ENCODE results near the gene ZGPAT. TPM values are rescaled to one million over a fixed set of nuclear protein-coding genes. Genes with fewer than 3 reads are reported as not detected.

ZGPAT gene
- total and polyA plus RNA-seq, 10 of the 15 experiments (the other 5 are each of a cell fraction or from before 2014, with no cell fraction given) = 0.58 to 52.9 (median 18.0) TPM

DNA sequence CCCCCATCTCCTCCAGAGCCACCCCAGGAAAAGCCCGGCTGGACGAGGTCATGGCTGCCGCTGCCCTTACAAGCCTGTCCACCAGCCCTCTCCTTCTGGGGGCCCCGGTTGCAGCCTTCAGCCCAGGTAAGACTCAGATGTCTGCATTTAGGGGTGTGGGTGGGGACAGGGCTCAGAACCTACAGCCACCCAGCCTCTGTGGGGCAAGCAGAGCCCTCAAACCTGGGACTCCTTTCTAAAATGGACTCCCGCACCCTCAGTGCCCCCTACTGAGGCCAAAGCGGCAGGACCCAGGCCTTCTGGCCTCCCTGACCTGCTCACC is 33.5 kb downstream of the ZGPAT start:
- peak overlapping the region; percentile 90 for H3K4me2 ChIP-seq (ENCODE audit: control insufficient read depth, insufficient read depth)
- CTCF ChIA-PET = interaction anchor here (1.4 to 1.5 kb wide), 3 partner anchors 25 to 45 kb away, joined by 4 to 6 read pairs (median 5); no protein-coding TSS in a partner anchor
- no peak for TF ChIP-seq LARP7 (IDR thresholded peaks at IDR 0.05)
- no peak for TF ChIP-seq KAT2A (conservative IDR thresholded peaks at IDR 0.05; ENCODE audit: control insufficient read depth, low read depth, low read length)
- no peak for TF ChIP-seq RBBP5 (conservative IDR thresholded peaks at IDR 0.05)
- no peak for TF ChIP-seq TARDBP (IDR thresholded peaks at IDR 0.05; ENCODE audit: borderline replicate concordance)
- no peak for TF ChIP-seq CHD1 (IDR thresholded peaks at IDR 0.05; ENCODE audit: low read depth, low read length)
- TF ChIP-seq ATF7 (IDR thresholded peaks at IDR 0.05; ENCODE audit: low read depth) = no peak
- DNase-seq (ENCODE audit: low read depth, low spot score) = no peak
- no peak overlapping the region for H2AFZ ChIP-seq (ENCODE audit: control insufficient read depth, low read depth, low read length)
- peaks cover 0 to 4% of the 10 kb centered on the region in 2 experiments; a peak in 2 of 4 replicates for H3K36me3 ChIP-seq (ENCODE audit: control insufficient read depth in 2 of 2, insufficient read depth in 2 of 2, low read length in 1 of 2)
- no peak overlapping the region for H3K27ac ChIP-seq (ENCODE audit: control insufficient read depth, insufficient read depth)
- intact Hi-C loops (cut with micrococcal nuclease; ENCODE audit: unreplicated experiment) (no loop called here), in situ Hi-C loops (cut with MboI) (no loop called here)
- WGBS (ENCODE audit: insufficient coverage, insufficient replicate concordance, low lambda C conversion rate, missing lambda C conversion rate) = 51% methylated on average over 3 of the region's 6 CpGs
- BruUV-seq (replicated peaks) = no TSS peak
- H3K4me1 ChIP-seq (ENCODE audit: control insufficient read depth, insufficient read depth, low read length) = peaks cover 27% of the 10 kb centered on the region
- no peak for ATAC-seq
- no peak overlapping the region for H3K4me3 ChIP-seq
- H3K9ac ChIP-seq (ENCODE audit: control insufficient read depth, insufficient read depth, low read length) = peak overlapping the region; percentile 77; the same call in 1 of the 2 replicates
- SMC1A ChIA-PET (ENCODE audit: uncharacterized antibody, unreplicated experiment) = interaction anchor here (1.2 to 1.7 kb wide), 2 partner anchors 34 to 39 kb away, joined by 5 to 6 read pairs; partner anchors contain the start of genes ARFRP1 and ZGPAT
- POLR2A ChIA-PET = interaction anchor here (0.5 to 1.0 kb wide), 2 partner anchors 14 to 220 kb away, joined by 3 read pairs; no protein-coding TSS in a partner anchor
- no peaks in the 10 kb centered on the region for H3K9me3 ChIP-seq (replicated peaks; ENCODE audit: control insufficient read depth, insufficient read depth, low read length)
- RAD21 ChIA-PET (ENCODE audit: unreplicated experiment) = interaction anchor here (1.6 kb wide), 1 partner anchor 34 kb away, joined by 6 read pairs; the partner anchor contains the start of genes ARFRP1 and ZGPAT
- H4K20me1 ChIP-seq (ENCODE audit: control insufficient read depth, insufficient read depth) = no peaks in the 10 kb centered on the region
- H3K79me2 ChIP-seq (ENCODE audit: control insufficient read depth, insufficient read depth, low read length) = peaks cover 17% of the 10 kb centered on the region
- no peak for FAIRE-seq
- H3K27me3 ChIP-seq (replicated peaks in 1 of 2; ENCODE audit: control insufficient read depth in 2 of 2, insufficient read depth in 2 of 2, low read length in 1 of 2) = no peaks in the 10 kb centered on the region

DNA sequence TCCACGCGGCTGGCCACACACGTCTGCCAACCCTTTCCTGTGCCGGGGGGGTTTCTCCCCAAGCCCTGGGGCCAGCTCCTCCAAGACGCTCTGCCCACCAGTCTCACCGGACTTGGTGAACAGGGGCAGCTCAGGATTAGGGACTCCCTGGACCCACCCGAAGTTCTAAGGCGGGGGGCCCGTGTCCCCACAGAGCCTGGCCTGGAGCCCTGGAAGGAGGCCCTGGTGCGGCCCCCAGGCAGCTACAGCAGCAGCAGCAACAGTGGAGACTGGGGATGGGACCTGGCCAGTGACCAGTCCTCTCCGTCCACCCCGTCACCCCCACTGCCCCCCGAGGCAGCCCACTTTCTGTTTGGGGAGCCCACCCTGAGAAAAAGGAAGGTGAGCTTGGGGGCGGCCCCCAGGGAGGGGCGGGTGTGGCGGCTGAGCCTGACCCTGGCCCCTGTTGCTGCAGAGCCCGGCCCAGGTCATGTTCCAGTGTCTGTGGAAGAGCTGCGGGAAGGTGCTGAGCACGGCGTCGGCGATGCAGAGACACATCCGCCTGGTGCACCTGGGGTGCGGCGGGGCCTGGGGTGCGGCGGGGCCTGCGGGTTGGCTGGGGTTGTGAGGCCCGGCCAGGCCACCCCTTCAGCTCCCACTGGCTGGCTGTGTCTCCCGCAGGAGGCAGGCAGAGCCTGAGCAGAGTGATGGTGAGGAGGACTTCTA is 34.0 kb downstream of the ZGPAT start:
- 97% methylated on average over 21 of the region's 30 CpGs for WGBS (ENCODE audit: insufficient coverage, insufficient replicate concordance, low lambda C conversion rate, missing lambda C conversion rate)
- Histone ChIP-seq H3K79me2 (ENCODE audit: control insufficient read depth, insufficient read depth, low read length) (peaks cover 15% of the 10 kb centered on the region), H3K4me1 (ENCODE audit: control insufficient read depth, insufficient read depth, low read length) (peaks cover 21% of the 10 kb centered on the region), H3K27ac (ENCODE audit: control insufficient read depth, insufficient read depth) (no peak overlapping the region), H3K4me2 (ENCODE audit: control insufficient read depth, insufficient read depth) (peak overlapping the region; percentile 90; the same call in 1 of the 2 replicates), H3K4me3 (no peak overlapping the region), H2AFZ (ENCODE audit: control insufficient read depth, low read depth, low read length) (no peak overlapping the region), H3K9ac (ENCODE audit: control insufficient read depth, insufficient read depth, low read length) (no peak overlapping the region), H3K27me3 (replicated peaks in 1 of 2; ENCODE audit: control insufficient read depth in 2 of 2, insufficient read depth in 2 of 2, low read length in 1 of 2) (no peaks in the 10 kb centered on the region), H3K9me3 (replicated peaks; ENCODE audit: control insufficient read depth, insufficient read depth, low read length) (no peaks in the 10 kb centered on the region), H4K20me1 (ENCODE audit: control insufficient read depth, insufficient read depth) (no peaks in the 10 kb centered on the region), H3K36me3 (ENCODE audit: control insufficient read depth in 2 of 2, insufficient read depth in 2 of 2, low read length in 1 of 2) (peaks cover 0 to 4% of the 10 kb centered on the region in 2 experiments; a peak in 2 of 4 replicates)
- in situ Hi-C loops (cut with MboI) = no loop called here
- ChIA-PET RAD21 (ENCODE audit: unreplicated experiment) (interaction anchor here (1.6 kb wide), 1 partner anchor 34 kb away, joined by 6 read pairs; the partner anchor contains the start of genes ARFRP1 and ZGPAT), CTCF (interaction anchor here (0.6 to 1.5 kb wide), 4 partner anchors 26 to 104 kb away, joined by 4 to 6 read pairs (median 4); no protein-coding TSS in a partner anchor), SMC1A (ENCODE audit: uncharacterized antibody, unreplicated experiment) (interaction anchor here (1.7 kb wide), 1 partner anchor 38 kb away, joined by 6 read pairs; no protein-coding TSS in a partner anchor), POLR2A (interaction anchor here (0.5 to 1.0 kb wide), 2 partner anchors 14 to 221 kb away, joined by 3 read pairs; no protein-coding TSS in a partner anchor)
- TF ChIP-seq POLR2A (IDR thresholded peaks at IDR 0.05; ENCODE audit: low read depth, low read length) (peak; percentile 51), CREB1 (IDR thresholded peaks at IDR 0.05; ENCODE audit: low read depth) (no peak)
- intact Hi-C loops (cut with micrococcal nuclease; ENCODE audit: unreplicated experiment) = no loop called here
- FAIRE-seq (no peak), ATAC-seq (no peak), DNase-seq (ENCODE audit: low read depth, low spot score) (no peak)
- no TSS peak for BruUV-seq (replicated peaks)

All from GM12878 (cell line).